Astrocyte (in vitro differentiated cells and primary cell): Measurements from ENCODE around the gene GPBP1L1. TPM values are rescaled to one million over a fixed set of nuclear protein-coding genes. Genes with fewer than 3 reads are reported as not detected.

ENCODE experiments used
- DNase-seq: peaks from one replicate; pipeline ENCODE4 v3.0.0-alpha.2; 2010; ENCODE audit warnings: low read depth
- FAIRE-seq: peaks from 2 replicates; lab custom pipeline; 2011; peaks lifted over from hg19 to GRCh38; lab: Jason Lieb, UNC
- H2AFZ ChIP-seq: 2 replicates; pipeline ENCODE4 v1.6.0; 2012; ENCODE audit warnings: low read depth, low read length, inconsistent platforms
- H3K27ac ChIP-seq: 2 replicates; pipeline ENCODE4 v1.5.1; 2011; ENCODE audit warnings: low read depth, low read length, inconsistent platforms
- H3K27me3 ChIP-seq: 2 replicates; pipeline ENCODE4 v1.6.0; 2011; ENCODE audit warnings: low read length, inconsistent platforms; ENCODE audit not compliant: insufficient read depth
- H3K36me3 ChIP-seq: 2 replicates; pipeline ENCODE4 v1.5.1; 2011; ENCODE audit warnings: low read length, inconsistent platforms; ENCODE audit not compliant: insufficient read depth
- H3K4me1 ChIP-seq: 2 replicates; pipeline ENCODE4 v1.5.1; 2011; ENCODE audit warnings: low read length, inconsistent platforms; ENCODE audit not compliant: insufficient read depth
- H3K4me2 ChIP-seq: 2 replicates; pipeline ENCODE4 v1.6.0; 2012; ENCODE audit warnings: low read length, inconsistent platforms
- H3K4me3 ChIP-seq: 2 replicates; pipeline ENCODE4 v1.5.1; 2011; ENCODE audit warnings: low read depth, mild to moderate bottlenecking, low read length, inconsistent platforms; ENCODE audit not compliant: insufficient read depth
- H3K79me2 ChIP-seq: 2 replicates; pipeline ENCODE4 v1.6.0; 2012; ENCODE audit warnings: mild to moderate bottlenecking, low read length, inconsistent platforms; ENCODE audit not compliant: insufficient read depth
- H3K9ac ChIP-seq: 2 replicates; pipeline ENCODE4 v1.6.0; 2012; ENCODE audit warnings: mild to moderate bottlenecking, low read length, inconsistent platforms
- H3K9me3 ChIP-seq: 2 replicates; pipeline ENCODE4 v1.5.1; 2012; ENCODE audit warnings: low read depth, mild to moderate bottlenecking, low read length, inconsistent platforms; ENCODE audit not compliant: insufficient read depth
- H4K20me1 ChIP-seq: 2 replicates; pipeline ENCODE4 v1.6.0; 2012; ENCODE audit warnings: low read length, inconsistent platforms; ENCODE audit not compliant: insufficient read depth
- H3K27ac Mint-ChIP-seq: one replicate; pipeline ENCODE4 v1.8.0; 2021; ENCODE audit warnings: mild to moderate bottlenecking, mixed read lengths; ENCODE audit not compliant: unreplicated experiment
- H3K27me3 Mint-ChIP-seq: one replicate; pipeline ENCODE4 v1.8.0; 2021; ENCODE audit warnings: low read depth, mixed read lengths; ENCODE audit not compliant: unreplicated experiment
- H3K36me3 Mint-ChIP-seq: one replicate; pipeline ENCODE4 v1.8.0; 2021; ENCODE audit warnings: low read depth, mixed read lengths; ENCODE audit not compliant: unreplicated experiment
- H3K4me1 Mint-ChIP-seq: one replicate; pipeline ENCODE4 v1.8.0; 2021; ENCODE audit warnings: low read depth, mixed read lengths; ENCODE audit not compliant: unreplicated experiment
- H3K4me3 Mint-ChIP-seq: one replicate; pipeline ENCODE4 v1.8.0; 2021; ENCODE audit warnings: mild to moderate bottlenecking, moderate library complexity, mixed read lengths; ENCODE audit not compliant: unreplicated experiment
- H3K9me3 Mint-ChIP-seq: one replicate; pipeline ENCODE4 v1.8.0; 2021; ENCODE audit warnings: mild to moderate bottlenecking, mixed read lengths; ENCODE audit not compliant: unreplicated experiment
- EZH2 ChIP-seq: IDR thresholded peaks from 2 replicates; pipeline ENCODE4 v1.6.1; 2012; ENCODE audit warnings: mild to moderate bottlenecking, low read length, inconsistent platforms; ENCODE audit not compliant: insufficient read depth
- total RNA-seq: library from RNA; stranded (reverse); gene quantifications from 2 replicates; pipeline ENCODE4 v1.2.1, GENCODE V29; 2021
- TF ChIP-seq, protein P1 (sequence below): IDR thresholded peaks from 2 replicates; pipeline ENCODE4 v1.5.1; 2011; ENCODE audit warnings: low read depth, mild to moderate bottlenecking, inconsistent platforms, low read length, moderate library complexity; ENCODE audit not compliant: insufficient read depth

Gene GPBP1L1
- total RNA-seq, 1 donor from 2014 or later, result 116 TPM

DNA sequence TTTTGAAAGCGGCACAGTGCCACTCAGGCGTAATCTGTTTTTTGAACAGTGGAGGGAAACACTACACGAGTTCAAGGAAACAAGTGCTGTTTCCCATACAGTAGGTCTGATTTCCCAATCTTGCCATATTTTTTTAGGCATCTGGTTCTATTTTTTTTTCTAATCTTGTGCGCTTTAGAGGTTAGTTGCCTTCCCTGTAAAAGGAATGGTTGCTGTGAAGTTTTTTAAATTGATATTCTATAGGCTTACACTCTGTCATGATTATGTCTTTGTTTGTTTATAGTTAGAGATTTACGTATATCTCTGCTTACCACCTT, 101.3 kb downstream of the GPBP1L1 start:
- DNase-seq, result no peak
- Histone ChIP-seq H3K9ac (peak overlapping the region; percentile 98), H4K20me1 (peaks cover 47% of the 10 kb centered on the region), H3K4me2 (peak overlapping the region; percentile 100), H3K27ac (peak overlapping the region; percentile 95), H3K27me3 (no peaks in the 10 kb centered on the region), H3K79me2 (peaks cover 59% of the 10 kb centered on the region), H3K4me1 (peaks cover 14% of the 10 kb centered on the region), H3K36me3 (no peaks in the 10 kb centered on the region), H3K9me3 (no peaks in the 10 kb centered on the region), H3K4me3 (peak overlapping the region; percentile 98), H2AFZ (no peak overlapping the region)
- no peak for FAIRE-seq
- H3K9me3 Mint-ChIP-seq, result peaks cover 2% of the 10 kb centered on the region
- H3K4me1 Mint-ChIP-seq, result peaks cover 9% of the 10 kb centered on the region
- H3K27me3 Mint-ChIP-seq, result no peaks in the 10 kb centered on the region
- H3K27ac Mint-ChIP-seq, result peak overlapping the region; percentile 77
- H3K36me3 Mint-ChIP-seq, result no peaks in the 10 kb centered on the region
- TF ChIP-seq, protein P1, sequence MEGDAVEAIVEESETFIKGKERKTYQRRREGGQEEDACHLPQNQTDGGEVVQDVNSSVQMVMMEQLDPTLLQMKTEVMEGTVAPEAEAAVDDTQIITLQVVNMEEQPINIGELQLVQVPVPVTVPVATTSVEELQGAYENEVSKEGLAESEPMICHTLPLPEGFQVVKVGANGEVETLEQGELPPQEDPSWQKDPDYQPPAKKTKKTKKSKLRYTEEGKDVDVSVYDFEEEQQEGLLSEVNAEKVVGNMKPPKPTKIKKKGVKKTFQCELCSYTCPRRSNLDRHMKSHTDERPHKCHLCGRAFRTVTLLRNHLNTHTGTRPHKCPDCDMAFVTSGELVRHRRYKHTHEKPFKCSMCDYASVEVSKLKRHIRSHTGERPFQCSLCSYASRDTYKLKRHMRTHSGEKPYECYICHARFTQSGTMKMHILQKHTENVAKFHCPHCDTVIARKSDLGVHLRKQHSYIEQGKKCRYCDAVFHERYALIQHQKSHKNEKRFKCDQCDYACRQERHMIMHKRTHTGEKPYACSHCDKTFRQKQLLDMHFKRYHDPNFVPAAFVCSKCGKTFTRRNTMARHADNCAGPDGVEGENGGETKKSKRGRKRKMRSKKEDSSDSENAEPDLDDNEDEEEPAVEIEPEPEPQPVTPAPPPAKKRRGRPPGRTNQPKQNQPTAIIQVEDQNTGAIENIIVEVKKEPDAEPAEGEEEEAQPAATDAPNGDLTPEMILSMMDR, result no peak
- TF ChIP-seq EZH2, result no peak
- H3K4me3 Mint-ChIP-seq, result peak overlapping the region; percentile 99

GRCh38 chr1:45584351-45585109, 101.8 kb downstream of the GPBP1L1 start:
- Histone ChIP-seq H3K27ac (peak overlapping the region; percentile 95), H2AFZ (peak overlapping the region; percentile 100), H3K27me3 (no peaks in the 10 kb centered on the region), H3K4me1 (peaks cover 14% of the 10 kb centered on the region), H3K4me3 (peak overlapping the region; percentile 98), H3K9me3 (no peaks in the 10 kb centered on the region), H3K4me2 (peak overlapping the region; percentile 100), H3K9ac (peak overlapping the region; percentile 98), H3K79me2 (peaks cover 54% of the 10 kb centered on the region), H4K20me1 (peaks cover 41% of the 10 kb centered on the region), H3K36me3 (no peaks in the 10 kb centered on the region)
- Mint-ChIP-seq H3K4me1 (peaks cover 9% of the 10 kb centered on the region), H3K36me3 (no peaks in the 10 kb centered on the region), H3K4me3 (peak overlapping the region; percentile 99), H3K27ac (peak overlapping the region; percentile 87), H3K9me3 (peaks cover 2% of the 10 kb centered on the region), H3K27me3 (no peaks in the 10 kb centered on the region)
- no peak for FAIRE-seq
- peak; percentile 81 for DNase-seq
- TF ChIP-seq EZH2, result no peak
- TF ChIP-seq, protein P1, result no peak
